ENCODE measurements around the gene NAA50. TPM values are rescaled to one million over a fixed set of nuclear protein-coding genes. Genes with fewer than 3 reads are reported as not detected.
A peak's percentile ranks its signal among the peaks of the same experiment; 100 is the strongest.

The NAA50 gene
- total and polyA plus RNA-seq, 2 of the 13 experiments (the other 11 are each of a cell fraction or from before 2014, with no cell fraction given) = 30.2 to 233 TPM

- TF ChIP-seq ZSCAN30 (CRISPR knock-in tag; IDR thresholded peaks at IDR 0.05) (no peak), MZF1 (CRISPR knock-in tag; IDR thresholded peaks at IDR 0.05; ENCODE audit: borderline replicate concordance) (no peak), ZNF678 (CRISPR knock-in tag; IDR thresholded peaks at IDR 0.05) (no peak), FOSL2 (CRISPR knock-in tag; IDR thresholded peaks at IDR 0.05) (peak; percentile 62), HMGXB4 (CRISPR knock-in tag; IDR thresholded peaks at IDR 0.05; ENCODE audit: borderline replicate concordance in 1 of 2, low read depth in 1 of 2) (peak; percentile 19 to 36; a peak in 1 of 4 replicates), ELF4 (CRISPR knock-in tag; IDR thresholded peaks at IDR 0.05; ENCODE audit: borderline replicate concordance) (no peak), ZNF660 (CRISPR knock-in tag; IDR thresholded peaks at IDR 0.05; ENCODE audit: borderline replicate concordance, low read depth) (no peak), ZNF12 (CRISPR knock-in tag; IDR thresholded peaks at IDR 0.05) (peak; percentile 76; the same call in 1 of the 2 replicates), ZBTB34 (CRISPR knock-in tag; IDR thresholded peaks at IDR 0.05) (no peak), NFE2L1 (CRISPR knock-in tag; IDR thresholded peaks at IDR 0.05; ENCODE audit: borderline replicate concordance) (no peak), RORA (CRISPR knock-in tag; IDR thresholded peaks at IDR 0.05) (no peak), ZNF207 (IDR thresholded peaks at IDR 0.05; ENCODE audit: borderline replicate concordance) (no peak), CSRNP1 (CRISPR knock-in tag; IDR thresholded peaks at IDR 0.05) (no peak), ZNF552 (CRISPR knock-in tag; IDR thresholded peaks at IDR 0.05; ENCODE audit: borderline replicate concordance) (no peak), TBP (CRISPR knock-in tag; IDR thresholded peaks at IDR 0.05) (no peak), ZNF598 (CRISPR knock-in tag; IDR thresholded peaks at IDR 0.05; ENCODE audit: borderline replicate concordance) (no peak), ASH2L (IDR thresholded peaks at IDR 0.05; ENCODE audit: insufficient read length, low read depth, low read length) (peak; percentile 35)
- TF ChIP-seq, protein P1, sequence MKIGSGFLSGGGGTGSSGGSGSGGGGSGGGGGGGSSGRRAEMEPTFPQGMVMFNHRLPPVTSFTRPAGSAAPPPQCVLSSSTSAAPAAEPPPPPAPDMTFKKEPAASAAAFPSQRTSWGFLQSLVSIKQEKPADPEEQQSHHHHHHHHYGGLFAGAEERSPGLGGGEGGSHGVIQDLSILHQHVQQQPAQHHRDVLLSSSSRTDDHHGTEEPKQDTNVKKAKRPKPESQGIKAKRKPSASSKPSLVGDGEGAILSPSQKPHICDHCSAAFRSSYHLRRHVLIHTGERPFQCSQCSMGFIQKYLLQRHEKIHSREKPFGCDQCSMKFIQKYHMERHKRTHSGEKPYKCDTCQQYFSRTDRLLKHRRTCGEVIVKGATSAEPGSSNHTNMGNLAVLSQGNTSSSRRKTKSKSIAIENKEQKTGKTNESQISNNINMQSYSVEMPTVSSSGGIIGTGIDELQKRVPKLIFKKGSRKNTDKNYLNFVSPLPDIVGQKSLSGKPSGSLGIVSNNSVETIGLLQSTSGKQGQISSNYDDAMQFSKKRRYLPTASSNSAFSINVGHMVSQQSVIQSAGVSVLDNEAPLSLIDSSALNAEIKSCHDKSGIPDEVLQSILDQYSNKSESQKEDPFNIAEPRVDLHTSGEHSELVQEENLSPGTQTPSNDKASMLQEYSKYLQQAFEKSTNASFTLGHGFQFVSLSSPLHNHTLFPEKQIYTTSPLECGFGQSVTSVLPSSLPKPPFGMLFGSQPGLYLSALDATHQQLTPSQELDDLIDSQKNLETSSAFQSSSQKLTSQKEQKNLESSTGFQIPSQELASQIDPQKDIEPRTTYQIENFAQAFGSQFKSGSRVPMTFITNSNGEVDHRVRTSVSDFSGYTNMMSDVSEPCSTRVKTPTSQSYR (CRISPR knock-in tag; IDR thresholded peaks at IDR 0.05; ENCODE audit: borderline replicate concordance) = peak; percentile 100
- TF ChIP-seq, protein P2, sequence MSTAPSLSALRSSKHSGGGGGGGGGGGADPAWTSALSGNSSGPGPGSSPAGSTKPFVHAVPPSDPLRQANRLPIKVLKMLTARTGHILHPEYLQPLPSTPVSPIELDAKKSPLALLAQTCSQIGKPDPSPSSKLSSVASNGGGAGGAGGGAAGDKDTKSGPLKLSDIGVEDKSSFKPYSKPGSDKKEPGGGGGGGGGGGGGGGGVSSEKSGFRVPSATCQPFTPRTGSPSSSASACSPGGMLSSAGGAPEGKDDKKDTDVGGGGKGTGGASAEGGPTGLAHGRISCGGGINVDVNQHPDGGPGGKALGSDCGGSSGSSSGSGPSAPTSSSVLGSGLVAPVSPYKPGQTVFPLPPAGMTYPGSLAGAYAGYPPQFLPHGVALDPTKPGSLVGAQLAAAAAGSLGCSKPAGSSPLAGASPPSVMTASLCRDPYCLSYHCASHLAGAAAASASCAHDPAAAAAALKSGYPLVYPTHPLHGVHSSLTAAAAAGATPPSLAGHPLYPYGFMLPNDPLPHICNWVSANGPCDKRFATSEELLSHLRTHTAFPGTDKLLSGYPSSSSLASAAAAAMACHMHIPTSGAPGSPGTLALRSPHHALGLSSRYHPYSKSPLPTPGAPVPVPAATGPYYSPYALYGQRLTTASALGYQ (CRISPR knock-in tag; IDR thresholded peaks at IDR 0.05) = no peak
Observed at GRCh38 chr3:113685956-113686721, 59.9 kb downstream of the NAA50 start (continued).

Data from HepG2 (cell line).